Cardiac septum (tissue), 1 donor: ENCODE data around the gene UMAD1. TPM values are rescaled to one million over a fixed set of nuclear protein-coding genes. Genes with fewer than 3 reads are reported as not detected.

ENCODE experiments used
- DNase-seq: peaks from one replicate; pipeline ENCODE4 v3.0.0-alpha.2; 2020; ENCODE audit warnings: low spot score
- intact Hi-C: fragments of 100-400 bp; cut with DNase I; formaldehyde crosslinking; loops from one replicate; pipeline ENCODE4 v1.14.0; 2022
- total RNA-seq: library from RNA; stranded (reverse); fragmentation: NEBNext Ultra II Directional; extraction: Animal tissue kit (Norgen Biotek cat#: 25700); gene quantifications from one replicate; pipeline ENCODE4 v1.2.1, GENCODE V29; 2021
- donor health status: DM: no; HTN: no; CAD: no.

The UMAD1 gene
- total RNA-seq, 1 donor from 2014 or later: 16.3 TPM

DNA sequence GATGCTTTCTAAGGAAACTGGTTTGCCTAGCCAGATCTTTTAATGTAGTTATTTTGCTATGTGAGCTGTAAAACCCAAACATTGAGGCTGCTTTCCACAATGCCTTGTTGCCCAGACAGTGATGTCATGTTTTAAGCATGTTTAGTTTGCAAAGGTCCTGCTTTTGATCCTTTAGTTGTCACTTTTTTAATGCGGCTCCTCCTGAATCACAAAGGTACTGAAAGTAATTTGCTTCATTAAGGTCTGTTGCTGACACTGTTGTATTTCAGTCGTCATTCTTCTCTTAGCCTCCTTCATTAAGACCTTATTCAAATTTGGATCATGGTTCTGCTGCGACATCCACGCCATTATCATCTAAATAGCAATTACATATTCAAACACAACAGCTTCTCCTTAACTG, 67.3 kb downstream of the UMAD1 start:
- intact Hi-C loops: no loop called here
- no peak for DNase-seq

DNA sequence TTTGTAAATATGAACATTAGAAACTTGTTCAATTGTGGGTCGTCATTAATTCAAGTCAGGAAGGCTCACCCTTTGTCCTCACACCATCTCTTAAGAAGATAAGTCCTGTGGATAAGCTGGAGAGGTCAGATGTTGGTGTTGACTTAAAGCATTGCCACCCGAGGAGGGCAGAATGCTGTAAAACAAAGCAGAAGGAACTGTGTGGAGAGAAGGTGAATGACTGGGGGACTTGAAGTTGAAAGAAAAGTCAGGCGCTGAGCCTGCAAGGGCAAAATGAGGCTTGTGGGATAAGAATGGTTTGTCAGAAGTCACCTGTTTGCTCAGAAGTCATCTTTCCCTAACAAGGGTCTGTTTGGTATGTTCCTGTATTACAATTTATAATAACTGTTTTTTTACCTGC, 68.7 kb downstream of the UMAD1 start:
- intact Hi-C loops: no loop called here
- no peak for DNase-seq

DNA sequence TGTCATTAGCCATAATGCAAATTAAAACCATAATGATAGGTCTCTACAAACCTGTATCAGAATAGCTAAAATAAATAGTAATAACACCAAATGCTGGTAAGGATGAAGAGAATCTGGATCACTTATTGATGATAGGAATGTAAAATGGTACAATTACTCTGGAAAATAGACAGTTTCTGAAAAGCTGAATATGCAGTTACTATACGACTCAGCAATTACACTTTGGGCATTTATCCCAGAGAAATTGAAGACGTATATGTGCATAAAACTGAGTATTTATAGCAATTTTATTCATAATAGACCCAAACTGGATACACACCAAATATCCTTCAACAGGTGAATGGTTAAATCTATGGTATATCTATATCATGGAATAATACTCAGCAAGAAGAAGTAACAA, 69.9 kb downstream of the UMAD1 start:
- intact Hi-C loops: no loop called here

DNA sequence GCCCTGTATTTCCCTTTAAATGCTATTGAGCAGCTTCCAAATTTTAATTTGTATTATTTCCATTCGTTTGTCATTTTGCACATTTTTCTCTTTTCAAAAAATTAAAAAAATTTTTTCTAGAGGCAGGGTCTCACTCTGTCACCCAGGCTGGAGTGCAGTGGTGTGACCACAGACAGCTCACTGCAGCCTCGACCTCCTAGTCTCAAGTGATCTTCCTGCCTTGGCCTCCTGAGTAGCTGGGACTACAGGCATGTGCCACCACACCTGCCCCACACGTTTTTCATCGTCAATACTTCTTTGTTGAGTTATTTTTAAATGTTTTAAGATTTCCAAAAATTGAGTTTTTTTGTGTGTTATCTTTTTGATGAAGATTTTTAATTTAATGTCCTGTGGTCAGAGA, 73.2 kb downstream of the UMAD1 start:
- intact Hi-C loops: no loop called here

More for the DNA sequence above, 69.9 kb downstream of the UMAD1 start:
- DNase-seq: no peak

DNA sequence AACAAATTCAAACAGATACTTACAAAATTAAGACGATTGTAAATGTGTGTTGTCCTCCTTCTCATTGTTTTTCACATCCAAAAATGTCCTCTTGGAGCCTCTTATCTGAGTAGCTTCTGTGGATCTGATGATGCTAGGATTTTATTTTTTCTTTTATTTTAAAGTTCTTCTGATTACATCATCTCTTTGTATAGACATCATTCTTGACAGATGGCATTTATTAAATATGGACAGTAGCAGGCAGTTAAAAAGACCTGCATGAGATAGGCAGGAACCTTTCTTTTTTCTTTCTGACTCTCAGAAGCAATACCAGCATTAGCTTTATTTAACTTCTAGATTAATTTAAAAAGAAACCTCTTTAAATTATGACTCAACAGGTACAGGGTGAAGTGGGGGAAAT, 77.9 kb downstream of the UMAD1 start, which contains the start of gene RPA3:
TSS of gene RPA3 (minus strand) at position 116 of the 400 bp plus-strand sequence. CDS start 78,189 bp downstream, outside the sequence.
- intact Hi-C loops: no loop called here
- no peak for DNase-seq

More for the DNA sequence above, 73.2 kb downstream of the UMAD1 start:
- DNase-seq: no peak

DNA sequence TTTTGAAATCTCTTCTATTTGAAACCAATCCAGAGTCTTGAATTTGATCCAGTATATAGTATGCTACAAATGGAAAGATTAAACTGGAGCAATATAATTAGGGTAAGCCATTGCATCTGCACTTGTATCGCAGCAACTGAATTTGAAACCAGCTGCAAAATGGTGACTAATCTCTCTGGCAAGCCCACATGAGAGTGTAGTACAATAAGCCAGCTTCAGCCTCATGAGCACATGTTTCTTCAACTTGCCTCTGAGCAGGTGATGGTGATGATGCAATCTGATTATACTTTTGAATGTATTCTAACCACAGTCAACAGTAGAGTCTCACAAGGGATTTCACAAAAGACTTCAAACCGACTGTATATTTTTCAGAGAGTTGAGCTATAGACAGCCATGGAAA, 78.7 kb downstream of the UMAD1 start:
- intact Hi-C loops: no loop called here
- no peak for DNase-seq

DNA sequence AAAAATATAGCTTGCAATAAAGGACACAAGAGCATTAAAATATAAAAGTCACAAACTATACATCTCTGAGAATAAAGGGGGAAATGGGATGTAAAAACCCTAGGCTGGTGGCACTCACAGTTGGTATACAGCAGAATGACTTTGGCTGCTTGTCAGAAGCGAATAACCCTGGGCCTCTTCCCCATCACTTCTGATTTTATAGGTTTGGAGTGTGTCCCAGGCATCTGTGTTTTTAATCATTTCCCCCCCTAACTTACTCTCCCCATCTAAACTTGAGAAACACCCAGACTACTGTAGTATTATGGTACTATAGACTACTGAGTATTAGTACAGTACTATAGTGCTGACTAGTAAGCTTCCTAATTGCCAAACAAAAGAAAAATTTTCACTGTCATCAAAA, 79.6 kb downstream of the UMAD1 start:
- intact Hi-C loops: no loop called here
- no peak for DNase-seq

DNA sequence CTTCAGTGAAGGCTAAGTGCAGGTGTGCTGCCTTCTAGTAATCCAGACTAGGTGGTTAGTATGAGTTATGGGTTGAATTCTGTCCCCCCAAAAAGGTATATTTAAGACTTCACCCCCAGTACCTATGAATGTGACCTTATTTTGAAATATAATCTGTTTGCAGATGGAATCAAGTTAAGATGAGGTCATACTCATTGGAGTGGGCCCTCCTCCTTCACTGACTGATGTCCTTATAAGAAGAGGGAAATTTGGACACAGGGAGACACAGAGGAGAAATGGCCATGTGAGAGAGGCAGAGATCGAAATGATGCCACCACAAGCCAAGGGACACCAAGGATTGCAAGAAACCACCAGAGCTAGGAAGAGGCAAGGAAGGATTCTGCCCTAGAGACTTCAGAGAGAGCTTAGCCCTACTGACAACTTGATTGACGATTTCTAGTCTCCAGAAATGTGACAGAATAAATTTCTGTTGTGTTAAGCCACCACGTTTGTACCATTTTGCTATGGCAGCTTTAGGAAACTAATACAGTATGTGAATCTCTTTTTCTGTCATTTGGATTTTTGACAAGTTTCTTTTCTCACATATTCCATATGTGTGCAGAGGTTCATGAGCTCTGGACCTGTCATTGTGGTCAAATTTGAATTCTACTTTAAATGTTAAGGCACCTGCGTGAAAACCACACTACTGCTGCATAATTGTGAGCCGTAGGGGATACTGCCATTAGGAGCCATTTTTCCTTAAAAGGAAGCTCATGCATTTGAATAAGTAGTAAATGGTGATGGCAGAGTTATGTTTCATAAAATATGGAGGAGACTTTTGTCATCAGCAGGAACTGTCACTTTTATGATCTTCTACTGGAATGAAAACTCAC, 80.4 kb downstream of the UMAD1 start:
- intact Hi-C loops: no loop called here
- DNase-seq: no peak

DNA sequence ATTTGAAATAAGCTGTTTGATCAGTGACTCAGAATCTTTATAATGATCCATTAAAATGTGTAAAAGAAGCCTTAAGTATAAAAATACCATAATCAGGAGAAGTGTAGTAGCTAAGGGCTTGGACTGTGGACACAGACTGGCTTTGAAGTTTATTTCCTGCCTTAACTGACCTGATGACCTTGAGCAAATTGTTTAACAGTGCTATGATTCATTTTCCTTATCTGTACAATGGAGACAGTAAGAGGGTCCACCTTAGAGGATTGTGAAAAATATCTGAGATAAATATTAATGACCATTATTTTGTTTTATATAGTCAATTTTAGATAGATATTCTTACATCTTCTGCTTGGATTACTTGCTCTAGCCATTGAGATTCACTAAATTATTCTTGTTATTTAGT, 91.2 kb downstream of the UMAD1 start:
- intact Hi-C loops: no loop called here
- DNase-seq: no peak

DNA sequence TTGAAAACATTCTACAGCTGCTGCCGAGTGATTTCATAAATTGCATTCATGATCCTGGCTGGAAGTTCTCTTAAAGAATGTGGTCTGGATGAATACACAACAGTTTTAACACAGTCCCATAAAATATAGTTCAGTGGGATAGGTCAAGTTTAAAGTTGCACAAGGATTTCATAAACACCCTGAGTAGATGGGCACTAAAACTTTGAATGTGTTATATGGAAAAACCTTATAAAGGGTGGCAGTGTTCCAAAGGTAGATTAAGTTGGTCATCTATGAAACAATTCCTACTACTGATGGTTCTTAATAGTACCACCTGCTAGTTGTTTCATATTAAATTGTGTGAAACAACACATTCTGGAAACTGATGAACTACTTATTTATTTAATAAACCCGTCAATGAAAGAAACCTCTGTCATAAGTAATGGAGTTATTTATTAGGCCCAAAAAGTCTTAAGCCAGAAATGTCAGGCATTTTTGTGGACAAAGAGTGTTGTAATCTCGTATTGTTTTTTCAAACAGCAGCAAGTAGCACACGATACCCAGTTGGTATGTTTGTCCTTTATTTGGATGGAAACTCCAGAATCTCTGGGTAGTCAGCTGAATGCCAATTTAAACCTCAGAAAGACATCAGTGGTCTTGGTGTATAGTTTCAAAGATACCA, 92.2 kb downstream of the UMAD1 start:
- no peak for DNase-seq
- intact Hi-C loops: no loop called here

DNA sequence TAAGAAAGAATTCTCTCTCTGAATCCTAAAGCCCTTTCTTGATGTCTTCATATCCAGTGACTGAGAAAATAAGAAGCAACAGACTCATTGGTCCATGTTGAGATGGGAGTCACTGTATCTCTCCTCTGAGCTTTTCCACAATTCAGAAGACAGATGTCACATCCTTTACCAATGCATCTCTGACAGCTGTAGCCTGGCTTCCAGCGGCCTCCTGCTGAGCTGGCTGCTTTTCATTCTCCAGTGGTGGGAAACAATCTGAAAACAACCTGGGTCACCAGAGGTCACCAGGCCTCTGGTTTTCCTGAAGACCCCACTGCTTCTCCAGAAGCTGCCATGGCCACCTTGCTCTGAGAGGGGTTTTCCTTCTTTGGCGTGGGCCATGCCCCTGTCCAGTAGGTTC, 96.1 kb downstream of the UMAD1 start:
- intact Hi-C loops: no loop called here
- DNase-seq: no peak

DNA sequence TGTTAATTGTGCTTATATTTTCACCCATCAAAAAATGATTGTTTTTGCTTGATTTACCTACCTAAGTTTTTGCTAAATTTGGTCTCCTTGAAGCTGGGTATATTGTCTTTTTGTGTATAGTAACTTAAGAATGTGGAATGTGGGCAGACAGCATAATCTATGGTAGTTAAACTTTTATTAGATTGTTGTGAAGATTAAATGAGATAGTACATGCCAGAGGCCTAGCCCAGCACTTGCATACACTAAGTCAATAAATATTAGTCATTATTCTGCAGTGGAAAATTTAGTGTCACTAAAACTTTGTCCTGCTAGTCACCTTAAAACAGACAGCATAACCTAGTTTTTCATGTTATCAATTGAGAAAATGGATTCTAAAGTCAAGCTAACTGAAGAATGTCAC, 97.1 kb downstream of the UMAD1 start:
- no peak for DNase-seq
- intact Hi-C loops: no loop called here

DNA sequence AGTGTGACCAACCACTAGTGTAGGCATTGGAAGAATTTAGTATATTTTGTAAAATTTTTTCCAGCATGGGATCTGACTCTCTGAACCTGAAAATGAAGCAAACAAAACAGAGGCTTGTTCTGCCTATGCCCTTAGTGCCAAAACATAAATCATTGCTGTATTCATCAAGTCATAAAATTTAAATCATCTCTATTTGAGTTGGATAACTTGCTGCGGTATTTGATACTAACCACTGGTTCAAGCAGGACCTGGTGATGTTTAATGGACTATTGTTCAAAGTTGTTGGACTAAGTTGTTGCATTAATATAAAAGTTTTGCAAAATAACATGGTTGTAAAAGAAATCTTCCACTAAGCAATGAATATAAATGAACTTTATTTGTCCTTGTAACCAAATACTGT, 97.6 kb downstream of the UMAD1 start:
- DNase-seq: no peak
- intact Hi-C loops: no loop called here

DNA sequence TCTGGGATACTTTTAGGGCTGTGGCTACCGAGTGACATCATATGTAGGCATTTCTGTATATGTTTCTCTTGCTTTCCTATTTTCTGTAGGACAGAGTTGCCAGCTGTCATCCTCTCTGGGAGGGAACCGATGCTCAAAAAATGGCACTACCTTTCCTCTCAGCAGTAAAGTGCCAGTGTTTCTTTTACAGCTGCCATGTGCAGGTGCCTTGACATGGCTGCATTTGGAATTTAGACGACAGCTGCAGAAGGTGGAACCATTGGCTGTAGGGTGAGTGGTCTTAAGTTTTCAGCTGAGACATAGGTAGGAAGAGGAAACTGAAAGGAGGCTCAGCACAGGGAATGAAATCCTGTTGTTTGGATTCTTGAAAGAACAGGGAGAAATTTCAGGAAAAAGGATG, 98.1 kb downstream of the UMAD1 start:
- intact Hi-C loops: no loop called here
- DNase-seq: no peak

DNA sequence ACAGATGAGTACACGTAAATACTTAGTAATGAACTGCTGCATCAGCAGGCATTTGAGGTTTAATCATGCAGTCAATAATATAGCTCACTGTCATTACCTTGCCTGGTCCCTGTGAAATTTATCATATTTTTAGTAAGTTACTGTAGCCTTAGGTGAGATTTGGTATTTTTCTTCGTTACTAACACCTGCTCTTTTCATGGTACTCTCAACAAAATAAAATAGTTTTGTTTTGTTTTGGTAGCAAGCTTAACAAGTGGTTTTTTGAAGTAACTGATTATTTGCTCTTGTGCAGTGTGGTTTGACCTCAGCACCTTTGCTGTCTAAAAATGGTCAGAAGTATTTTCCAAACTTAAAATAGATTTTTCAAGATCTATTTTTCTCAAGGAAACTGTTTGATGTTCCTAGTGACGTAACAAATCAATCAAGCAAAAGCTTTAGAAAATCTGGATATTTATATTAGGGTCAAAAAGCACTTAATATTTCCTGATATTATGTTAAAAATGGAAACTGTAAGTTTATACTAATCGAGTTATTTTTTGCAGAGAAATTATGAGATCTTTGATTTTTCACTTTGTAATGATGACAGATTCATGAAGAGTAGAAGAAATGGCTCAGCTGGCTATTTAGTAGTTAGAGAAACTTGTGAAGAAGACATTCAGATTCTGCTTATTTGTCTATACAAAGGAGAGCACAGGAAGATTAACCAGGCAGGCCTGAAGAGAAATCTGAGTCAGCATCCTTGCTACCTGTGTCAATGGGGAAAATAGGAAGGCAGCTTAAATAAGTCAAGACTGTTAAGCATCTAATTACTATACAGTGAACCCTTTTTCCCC, 98.9 kb downstream of the UMAD1 start:
- DNase-seq: no peak
- intact Hi-C loops: no loop called here

DNA sequence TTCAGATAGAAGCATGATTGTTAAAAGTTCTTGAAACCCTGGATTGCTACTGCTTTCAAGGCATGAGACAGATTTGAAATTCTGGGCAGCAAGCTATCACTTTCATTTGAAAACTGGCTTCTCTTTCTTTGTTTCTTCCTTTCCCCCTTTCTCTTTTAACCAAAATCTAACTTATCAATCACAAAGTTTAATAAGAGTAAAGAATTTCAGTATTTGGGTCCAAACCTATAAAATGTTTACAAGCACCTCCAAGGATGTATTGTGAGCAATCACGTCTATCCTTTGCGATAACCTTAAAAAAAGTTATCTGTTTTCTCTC, 99.4 kb downstream of the UMAD1 start:
- DNase-seq: no peak
- intact Hi-C loops: no loop called here

DNA sequence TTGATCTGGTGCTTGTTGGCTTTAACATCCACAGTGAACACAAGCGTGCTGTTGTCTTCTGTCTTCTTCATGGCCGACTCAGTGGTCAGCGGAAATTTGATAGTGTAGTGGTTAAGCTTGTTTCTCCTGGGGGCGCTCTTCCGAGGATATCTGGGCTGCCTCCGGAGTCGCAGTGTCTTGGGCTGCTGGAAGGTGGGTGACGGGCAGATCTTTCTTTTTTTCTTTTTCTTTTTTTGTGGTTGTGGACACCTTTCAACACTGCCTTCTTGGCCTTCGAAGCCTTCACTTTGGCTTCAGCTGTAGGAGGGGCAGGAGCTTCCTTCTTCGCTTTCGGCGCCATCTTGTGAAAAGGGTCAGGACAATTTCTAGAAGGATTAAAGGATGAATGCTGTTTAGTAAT, 101.7 kb downstream of the UMAD1 start:
- DNase-seq: no peak
- intact Hi-C loops: no loop called here

DNA sequence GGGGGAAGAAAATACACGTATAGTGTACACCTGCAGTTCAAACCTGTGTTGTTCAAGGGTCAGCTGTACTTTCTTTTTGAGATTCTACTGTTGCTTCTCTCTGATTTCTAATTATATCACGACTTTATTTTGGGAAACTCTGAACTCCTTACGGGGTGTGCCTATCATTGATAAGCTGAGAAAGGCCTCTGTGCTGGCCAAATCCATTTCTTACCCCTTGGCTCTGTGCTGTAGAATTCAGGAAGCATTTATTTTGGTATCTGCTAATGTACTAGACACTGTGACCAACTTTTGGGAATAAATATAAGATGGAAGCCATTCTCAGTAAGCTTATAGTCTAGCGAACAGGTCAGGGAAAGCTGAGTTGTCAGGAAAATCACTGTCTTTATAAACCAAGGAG, 104.7 kb downstream of the UMAD1 start:
- intact Hi-C loops: no loop called here
- DNase-seq: no peak

DNA sequence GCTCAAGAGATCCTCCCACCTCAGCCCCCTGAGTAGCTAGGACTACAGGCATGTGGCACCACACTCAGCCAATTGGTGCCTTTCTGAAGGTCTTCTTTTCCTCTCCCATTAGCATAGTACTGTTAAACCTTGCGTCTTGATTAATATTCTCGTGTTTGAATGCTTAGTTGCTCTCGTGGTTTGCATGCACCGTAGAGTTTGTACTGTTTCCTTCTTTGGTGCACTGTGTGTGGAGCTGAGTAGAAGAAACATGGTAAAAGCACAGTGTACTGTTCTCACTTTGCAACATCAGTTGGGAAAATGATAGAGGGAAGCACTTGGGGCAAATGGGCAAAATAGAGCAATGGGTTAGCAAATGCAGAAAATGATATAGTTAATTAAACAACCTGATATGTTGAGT, 105.4 kb downstream of the UMAD1 start:
- DNase-seq: no peak
- intact Hi-C loops: no loop called here

DNA sequence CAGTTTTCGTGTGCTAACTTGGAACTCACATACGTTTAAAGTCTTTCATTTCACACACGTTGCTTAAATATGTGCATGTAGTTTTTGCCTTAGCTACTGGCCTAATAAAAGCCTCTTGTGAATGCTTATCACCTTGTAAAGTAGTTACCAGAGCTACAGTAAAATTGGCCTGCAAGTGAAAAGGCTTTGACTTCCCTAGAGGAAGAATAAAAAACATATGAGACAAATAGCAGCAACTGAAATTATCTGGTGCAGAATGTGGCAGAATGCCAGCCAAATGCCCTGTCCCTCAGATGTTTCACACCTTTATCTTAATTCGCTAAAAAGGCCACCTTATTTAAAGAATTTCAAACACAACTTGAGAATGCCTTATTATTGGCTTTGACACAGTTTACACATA, 105.9 kb downstream of the UMAD1 start:
- no peak for DNase-seq

More for the DNA sequence above, 105.9 kb downstream of the UMAD1 start:
- intact Hi-C loops: no loop called here
